Gastrocnemius medialis (tissue), 4 donors: ENCODE data around the gene METTL26.

Source experiments
- POLR2A ChIP-seq, 2 donors: fragments of 450-650 bp; IDR thresholded peaks; one replicate each; pipeline ENCODE4 v1.6.1; 2017; ENCODE audit warnings: antibody characterized with exemption in 2 of 2, mild to moderate bottlenecking in 2 of 2, moderate library complexity in 2 of 2
- TF ChIP-seq, protein P1 (sequence below), 5 experiments: fragments of 450-650 bp in 3 of 5; fragments of 200-600 bp in 2 of 5; sonication (generic) in 2 of 5; IDR thresholded peaks in 4 of 5; conservative IDR thresholded peaks in 1 of 5; 1 replicate in 4 of 5; 2 replicates in 1 of 5; pipeline ENCODE4 v1.5.1; 2016 to 2019; ENCODE audit warnings: antibody characterized with exemption in 5 of 5, mild to moderate bottlenecking in 3 of 5, moderate library complexity in 3 of 5

DNA sequence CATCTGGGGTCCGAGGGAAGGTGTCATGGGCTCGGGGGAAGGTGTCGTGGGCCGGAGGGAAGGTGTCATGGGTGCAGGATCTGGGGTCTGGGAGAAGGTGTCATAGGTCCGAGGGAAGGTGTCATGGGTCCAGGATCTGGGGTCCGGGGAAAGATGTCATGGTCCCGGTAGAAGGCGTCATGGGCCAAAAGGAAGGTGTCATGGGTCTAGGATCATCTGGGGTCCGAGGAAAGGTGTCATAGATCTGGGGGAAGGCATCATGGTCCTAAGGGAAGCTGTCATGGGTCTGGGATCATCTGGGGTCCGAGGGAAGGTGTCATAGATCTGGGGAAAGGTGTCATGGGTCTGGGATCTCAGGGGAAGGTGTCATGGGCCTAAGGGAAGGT, 45.3 kb downstream of the METTL26 start:
- TF ChIP-seq, protein P1, sequence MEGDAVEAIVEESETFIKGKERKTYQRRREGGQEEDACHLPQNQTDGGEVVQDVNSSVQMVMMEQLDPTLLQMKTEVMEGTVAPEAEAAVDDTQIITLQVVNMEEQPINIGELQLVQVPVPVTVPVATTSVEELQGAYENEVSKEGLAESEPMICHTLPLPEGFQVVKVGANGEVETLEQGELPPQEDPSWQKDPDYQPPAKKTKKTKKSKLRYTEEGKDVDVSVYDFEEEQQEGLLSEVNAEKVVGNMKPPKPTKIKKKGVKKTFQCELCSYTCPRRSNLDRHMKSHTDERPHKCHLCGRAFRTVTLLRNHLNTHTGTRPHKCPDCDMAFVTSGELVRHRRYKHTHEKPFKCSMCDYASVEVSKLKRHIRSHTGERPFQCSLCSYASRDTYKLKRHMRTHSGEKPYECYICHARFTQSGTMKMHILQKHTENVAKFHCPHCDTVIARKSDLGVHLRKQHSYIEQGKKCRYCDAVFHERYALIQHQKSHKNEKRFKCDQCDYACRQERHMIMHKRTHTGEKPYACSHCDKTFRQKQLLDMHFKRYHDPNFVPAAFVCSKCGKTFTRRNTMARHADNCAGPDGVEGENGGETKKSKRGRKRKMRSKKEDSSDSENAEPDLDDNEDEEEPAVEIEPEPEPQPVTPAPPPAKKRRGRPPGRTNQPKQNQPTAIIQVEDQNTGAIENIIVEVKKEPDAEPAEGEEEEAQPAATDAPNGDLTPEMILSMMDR (IDR thresholded peaks at IDR 0.05 in 4 of 5, conservative IDR thresholded peaks at IDR 0.05 in 1 of 5), result no peak
- no peak for TF ChIP-seq POLR2A (IDR thresholded peaks at IDR 0.05)
